Stimulated activated CD8-positive, alpha-beta memory T cell treated with anti-CD3 and anti-CD28 coated beads, Interleukin-15, amount 100 ng/mL, for 24 hours (primary cell): Measurements from ENCODE around the gene TMEM132C.

Experiments used
- DNase-seq: peaks from one replicate; pipeline ENCODE4 v3.0.0-alpha.2; 2020; ENCODE audit warnings: low read depth

The TMEM132C gene

GRCh38 chr12:128288896-128289295 lies 21.9 kb downstream of the TMEM132C start:
- DNase-seq: no peak

DNA sequence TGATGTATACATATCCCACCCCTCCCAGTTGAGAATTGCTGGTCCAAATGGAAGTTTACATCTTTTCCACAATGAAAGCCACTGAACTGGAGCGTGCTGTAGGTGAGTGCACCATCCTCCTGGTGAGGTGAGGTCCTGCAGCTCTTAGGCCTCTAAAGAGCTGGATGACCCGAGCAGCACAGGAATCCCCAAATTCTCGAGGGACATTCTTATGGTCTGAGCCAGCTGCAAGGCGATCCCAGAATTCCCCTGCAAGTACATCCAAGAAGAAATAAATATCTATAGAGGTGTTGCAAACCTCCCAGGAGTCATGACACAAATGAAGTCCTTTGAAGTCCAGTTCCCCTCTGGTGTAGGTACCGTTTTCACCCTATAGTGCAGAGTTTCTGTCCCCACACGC lies 24.0 kb downstream of the TMEM132C start:
- DNase-seq: no peak

DNA sequence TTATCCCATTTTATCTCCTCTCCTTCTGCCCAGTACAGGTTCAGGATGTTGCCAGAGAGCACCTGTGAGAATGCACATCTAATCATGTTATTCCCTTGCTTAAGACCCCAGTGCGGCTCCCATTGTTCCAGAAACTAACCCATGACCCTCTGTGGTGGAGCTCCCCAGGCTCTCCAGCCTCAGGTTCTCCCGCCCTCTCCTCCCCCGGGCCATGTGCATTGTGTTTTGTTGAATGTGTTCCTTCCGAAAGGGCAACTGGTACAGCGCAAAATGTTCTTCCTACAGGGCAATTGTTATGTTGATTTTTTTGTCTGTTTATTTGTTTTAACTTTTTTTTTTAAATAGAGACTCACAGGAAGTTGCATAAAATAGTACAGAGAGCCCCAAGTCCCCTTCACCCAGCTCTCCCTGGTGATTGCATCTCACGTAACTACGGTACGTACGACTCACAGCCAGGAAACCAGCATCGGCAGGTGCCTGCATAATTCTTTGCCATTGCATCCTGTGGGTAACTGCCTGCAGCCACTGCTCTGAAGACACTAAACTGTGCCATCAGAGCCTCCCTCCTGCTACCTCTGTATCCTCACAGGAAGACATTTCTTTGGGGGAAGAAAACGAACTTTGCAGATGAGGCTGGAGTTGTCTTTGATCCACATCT lies 31.2 kb downstream of the TMEM132C start:
- no peak for DNase-seq

GRCh38 chr12:128305336-128305892 lies 38.4 kb downstream of the TMEM132C start:
- no peak for DNase-seq

- DNase-seq: no peak
Measured at GRCh38 chr12:128307791-128308190, 40.8 kb downstream of the TMEM132C start.

GRCh38 chr12:128312661-128313060 lies 45.7 kb downstream of the TMEM132C start:
- DNase-seq: no peak

DNA sequence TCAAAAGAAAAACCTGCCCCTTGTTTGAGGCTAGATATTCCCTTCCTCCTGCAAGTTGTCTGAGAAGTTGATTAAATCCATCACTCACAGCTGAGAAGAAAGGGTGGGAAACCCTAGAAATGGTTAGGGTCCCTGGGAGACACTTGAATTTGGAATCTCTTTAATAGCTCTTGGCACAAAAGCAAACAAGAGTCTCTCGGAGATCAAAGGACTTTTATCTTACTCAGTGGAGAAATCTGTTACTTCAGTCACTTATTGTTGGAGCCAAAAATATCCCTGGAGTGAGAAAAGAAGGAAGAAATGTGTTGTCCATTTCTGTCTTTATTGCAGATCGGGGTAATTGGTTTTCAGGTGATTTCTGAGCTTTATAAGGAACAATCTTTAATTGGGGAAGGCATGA lies 47.0 kb downstream of the TMEM132C start:
- DNase-seq: no peak

GRCh38 chr12:128314611-128315010 lies 47.6 kb downstream of the TMEM132C start:
- no peak for DNase-seq

DNA sequence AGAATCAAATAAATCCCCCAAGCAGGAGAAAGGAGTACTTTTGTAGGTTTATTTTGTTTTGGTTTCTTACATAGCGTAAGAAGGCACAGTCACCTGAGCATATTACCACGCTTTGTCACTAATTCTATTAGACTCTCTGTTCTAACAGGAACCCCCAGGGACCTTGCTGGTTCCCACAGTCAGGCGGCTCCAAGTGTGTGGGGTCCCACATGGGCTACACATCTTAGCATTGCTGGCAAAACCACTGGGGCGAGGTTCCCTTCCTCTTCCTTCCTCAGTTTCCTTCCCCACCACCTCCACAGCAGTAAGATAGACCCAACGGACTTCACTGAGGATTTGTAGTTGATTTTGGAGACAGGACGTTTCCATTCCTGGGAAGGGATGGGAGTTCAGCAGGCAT lies 49.1 kb downstream of the TMEM132C start:
- DNase-seq: no peak

- DNase-seq: no peak
Measured at GRCh38 chr12:128316973-128317526, 50.1 kb downstream of the TMEM132C start.

GRCh38 chr12:128318341-128318740 lies 51.4 kb downstream of the TMEM132C start:
- no peak for DNase-seq

GRCh38 chr12:128318946-128319345 lies 52.0 kb downstream of the TMEM132C start:
- DNase-seq: no peak

DNA sequence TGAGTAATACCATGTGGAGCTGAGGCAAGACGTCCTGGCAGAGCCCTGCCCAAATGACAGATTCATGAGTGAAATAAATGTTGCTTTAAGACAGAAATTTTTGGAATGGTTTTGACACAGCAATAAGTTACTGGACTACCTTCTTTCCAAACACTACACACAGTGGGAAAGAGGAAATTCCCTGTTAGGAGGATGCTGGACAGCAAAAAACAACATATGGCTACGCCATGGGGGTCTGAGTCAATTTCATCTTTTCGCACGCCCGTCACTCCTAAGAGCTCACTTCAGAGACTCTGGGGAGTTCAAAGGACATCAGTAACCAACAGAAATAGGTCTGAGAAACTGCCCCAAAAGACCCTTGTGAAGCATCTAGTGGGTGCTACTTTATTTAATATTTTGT lies 55.4 kb downstream of the TMEM132C start:
- DNase-seq: no peak

- DNase-seq: no peak
Measured at GRCh38 chr12:128323145-128323920, 56.4 kb downstream of the TMEM132C start.

DNA sequence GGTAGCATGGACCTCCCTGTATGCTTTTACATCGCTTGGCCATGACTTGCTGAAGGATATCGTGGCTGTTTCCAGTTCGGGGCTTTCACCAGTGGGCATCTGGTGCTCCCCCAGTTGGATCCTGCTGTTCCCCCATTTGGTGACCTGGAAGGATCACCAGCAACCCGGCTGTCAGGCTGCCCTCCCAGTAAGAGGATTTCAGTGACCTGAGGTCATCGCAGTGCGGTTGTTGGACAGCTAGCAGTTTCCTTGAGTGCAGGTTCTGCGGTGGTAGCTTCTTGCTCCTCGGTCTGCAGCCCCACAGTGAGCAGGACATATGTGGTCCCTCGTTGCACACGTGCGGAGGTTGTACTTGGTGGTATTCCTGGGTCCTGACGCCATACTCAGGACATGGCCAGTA lies 58.7 kb downstream of the TMEM132C start:
- DNase-seq: no peak

- no peak for DNase-seq
Measured at GRCh38 chr12:128326406-128326805, 59.4 kb downstream of the TMEM132C start.

GRCh38 chr12:128328961-128329360 lies 62.0 kb downstream of the TMEM132C start:
- DNase-seq: no peak

DNA sequence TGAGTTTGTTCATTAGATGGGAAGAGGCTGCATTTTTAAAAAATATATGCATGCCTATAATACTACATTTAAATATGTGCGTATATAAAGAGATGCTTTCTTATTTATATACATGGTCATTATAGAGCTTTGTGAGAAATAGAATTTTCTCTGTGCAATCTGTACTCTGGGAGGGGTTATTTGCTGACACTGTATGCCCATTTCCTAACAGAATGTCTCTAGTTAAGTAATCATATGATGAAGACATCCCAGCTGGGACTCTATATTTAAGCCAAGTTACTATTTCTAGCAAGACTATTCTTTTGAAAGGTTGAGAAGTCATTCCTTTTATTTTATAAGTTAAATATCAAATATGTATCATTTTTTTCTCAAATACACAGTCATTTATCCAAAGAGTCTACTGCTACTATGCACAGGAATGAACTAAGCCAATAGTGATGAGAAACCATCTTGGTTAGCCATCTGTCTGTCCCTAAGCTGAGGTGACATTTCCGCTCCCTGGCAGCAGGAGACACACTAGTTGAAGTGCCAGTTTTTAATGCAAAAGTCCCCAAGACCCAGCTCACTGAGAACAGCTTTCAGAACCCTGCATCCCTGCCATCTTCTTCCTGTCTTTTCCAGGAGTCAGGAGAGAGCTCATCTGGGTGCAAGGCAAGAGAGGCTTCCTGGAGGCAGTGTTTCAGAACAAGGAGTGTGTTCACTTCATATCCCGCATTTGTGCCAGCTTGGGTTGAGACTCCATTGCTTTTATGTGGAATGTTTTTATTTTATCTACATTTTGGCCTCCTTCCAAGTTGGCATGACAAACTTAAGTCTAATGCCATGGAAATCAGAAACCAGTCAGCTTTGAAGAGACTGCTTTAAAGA lies 69.5 kb downstream of the TMEM132C start:
- no peak for DNase-seq

- no peak for DNase-seq
Measured at GRCh38 chr12:128337071-128337345, 70.0 kb downstream of the TMEM132C start.

GRCh38 chr12:128337431-128338170 lies 70.6 kb downstream of the TMEM132C start:
- DNase-seq: no peak

GRCh38 chr12:128338386-128339125 lies 71.6 kb downstream of the TMEM132C start:
- no peak for DNase-seq
